Activated CD4-positive, alpha-beta T cell treated with anti-CD3 and anti-CD28 coated beads for 1 hour (primary cell): ENCODE data around the gene DRAM1.

Experiments used
- DNase-seq: peaks from one replicate; pipeline ENCODE4 v3.0.0-alpha.2; 2020

DRAM1 gene

GRCh38 chr12:101942250-101942605 is 64.8 kb downstream of the DRAM1 start:
- DNase-seq: no peak

- DNase-seq: no peak
Observed at GRCh38 chr12:101945369-101946232, 68.2 kb downstream of the DRAM1 start.

- no peak for DNase-seq
Observed at GRCh38 chr12:101946233-101946611, 68.8 kb downstream of the DRAM1 start.

DNA sequence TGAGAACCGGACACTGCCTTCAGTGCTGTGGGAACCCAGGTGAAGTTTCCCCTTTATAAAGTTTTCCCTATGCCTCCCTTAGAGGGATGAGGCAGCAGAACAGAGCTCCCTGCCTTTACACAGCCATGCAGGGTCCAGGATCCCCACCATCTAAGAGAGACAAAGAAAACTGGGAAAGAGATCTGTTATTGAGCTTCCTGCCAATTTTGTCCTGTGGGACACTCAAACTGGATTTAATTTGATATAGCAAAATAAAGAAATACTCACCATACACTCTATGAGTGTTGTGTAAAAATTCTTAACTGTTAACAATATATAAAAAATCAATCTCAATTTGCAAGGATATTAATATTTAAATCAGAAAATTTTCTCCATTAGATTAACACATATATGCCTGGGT is 69.9 kb downstream of the DRAM1 start:
- no peak for DNase-seq

DNA sequence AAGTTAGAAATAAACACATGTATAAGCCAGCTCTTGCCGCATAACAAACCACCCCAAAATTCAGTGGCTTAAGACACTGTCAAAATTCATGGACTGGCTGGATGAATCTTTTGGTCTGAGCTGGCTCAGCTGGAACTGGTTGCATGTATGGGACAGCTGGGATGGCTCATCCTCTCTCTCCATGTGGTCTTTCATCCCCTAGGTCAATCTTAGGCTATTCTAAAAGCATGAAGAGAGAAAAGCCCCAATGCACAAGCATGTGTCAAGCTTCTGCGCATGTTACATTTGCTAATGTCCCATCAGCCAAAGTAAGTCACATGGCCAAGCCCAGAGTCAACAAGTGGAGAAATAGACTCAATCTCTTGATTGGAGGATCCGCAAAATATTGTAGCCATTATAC is 71.0 kb downstream of the DRAM1 start:
- DNase-seq: no peak

DNA sequence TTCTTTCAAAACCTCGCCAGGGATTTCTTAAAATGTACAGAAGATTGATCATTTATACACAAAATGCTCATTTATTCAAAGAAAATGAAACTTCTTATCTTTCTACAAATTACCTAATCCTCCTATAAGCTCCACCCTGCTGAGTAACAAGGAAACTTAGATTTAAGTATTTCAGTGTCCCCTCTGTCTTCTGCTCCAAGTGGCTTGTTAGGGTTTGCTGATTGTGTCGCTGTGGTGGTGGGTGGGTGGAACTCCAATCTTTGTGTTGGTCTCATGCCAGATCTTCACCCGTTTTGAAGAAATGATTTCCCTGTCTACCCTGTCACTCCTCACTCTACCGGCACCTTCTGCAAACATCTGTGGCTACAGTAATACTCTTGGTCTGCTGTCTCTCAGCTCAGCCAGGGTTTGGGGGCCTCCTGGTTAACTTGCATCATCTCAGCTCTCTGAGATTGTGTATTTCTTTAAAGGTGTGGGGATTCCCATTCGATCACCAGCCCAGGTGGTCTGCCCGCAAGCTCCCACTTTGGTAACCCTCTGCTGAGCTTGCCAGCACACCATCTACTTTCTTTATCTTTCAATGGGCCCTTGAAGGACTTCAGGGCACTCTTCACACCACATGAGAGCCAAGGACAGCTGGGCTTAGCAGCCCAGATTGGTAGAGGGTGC is 73.8 kb downstream of the DRAM1 start:
- DNase-seq: no peak

- DNase-seq: no peak
Observed at GRCh38 chr12:101954113-101954512, 76.7 kb downstream of the DRAM1 start.

DNA sequence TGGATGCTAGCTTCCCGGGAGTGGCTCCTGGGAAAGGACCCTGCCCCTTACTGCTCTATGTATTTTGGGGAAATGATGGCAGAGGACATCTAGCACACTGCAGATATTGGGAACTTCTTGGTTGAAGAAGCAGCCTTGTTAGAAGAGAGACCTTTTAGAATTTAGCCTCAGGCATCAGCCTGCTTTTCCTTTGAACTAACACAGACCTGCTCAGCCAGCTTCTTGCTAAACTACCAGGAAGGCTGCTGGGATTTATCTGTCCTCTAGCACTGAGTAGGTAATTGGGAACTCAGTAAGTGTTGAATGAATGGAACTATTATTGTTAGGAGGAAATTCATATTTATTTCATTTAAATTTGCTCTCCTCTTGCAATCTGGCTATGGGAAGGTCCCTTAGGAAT is 77.3 kb downstream of the DRAM1 start:
- no peak for DNase-seq

GRCh38 chr12:101957252-101957959 is 80.0 kb downstream of the DRAM1 start:
- no peak for DNase-seq

GRCh38 chr12:101959607-101960006 is 82.2 kb downstream of the DRAM1 start:
- no peak for DNase-seq

GRCh38 chr12:101962486-101962885 is 85.1 kb downstream of the DRAM1 start:
- DNase-seq: no peak

- no peak for DNase-seq
Observed at GRCh38 chr12:101963697-101964096, 86.3 kb downstream of the DRAM1 start.

DNA sequence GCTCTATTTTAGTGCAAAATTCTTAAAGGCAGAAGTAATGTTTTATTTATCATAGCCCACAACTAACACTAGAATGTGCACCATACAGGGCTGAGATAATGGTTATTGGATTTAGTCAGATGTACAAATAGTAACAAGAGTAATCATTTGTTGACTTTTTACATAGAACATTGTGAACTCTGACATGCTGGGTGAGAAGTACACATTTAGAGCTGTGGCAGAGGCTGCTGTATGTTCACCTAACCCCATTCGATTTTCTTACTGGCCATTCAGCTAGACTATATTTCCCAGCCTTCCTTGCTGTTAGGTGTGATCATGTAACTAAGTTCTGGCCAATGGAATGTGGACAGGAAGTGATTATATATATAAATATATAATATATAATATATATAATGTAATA is 89.1 kb downstream of the DRAM1 start:
- DNase-seq: no peak

DNA sequence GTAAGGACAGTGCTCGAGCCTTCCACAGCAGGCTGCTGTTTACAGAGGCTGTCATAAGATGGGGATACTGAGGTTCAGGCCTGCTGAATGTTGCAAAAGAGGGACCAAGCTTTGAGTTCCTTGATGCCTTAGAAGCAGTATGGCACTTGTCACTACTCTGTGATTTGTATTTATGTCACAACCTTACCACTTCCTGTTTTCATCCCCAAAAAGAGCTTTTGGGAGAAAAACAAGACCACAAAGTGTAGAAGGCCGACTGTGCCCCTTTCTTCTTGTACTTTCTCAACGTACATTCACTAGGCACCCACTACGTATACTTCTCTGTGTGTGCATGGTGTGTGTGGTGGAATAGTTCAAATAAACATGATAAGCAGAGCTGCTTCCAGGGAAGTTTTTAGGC is 90.1 kb downstream of the DRAM1 start:
- no peak for DNase-seq

- no peak for DNase-seq
Observed at GRCh38 chr12:101968770-101969169, 91.4 kb downstream of the DRAM1 start.
